HG03565 (cell line): ENCODE results near the gene PIK3R1.
"Not testable (repeated sequence)": the region's sequence is repeated elsewhere in the genome, so short reads cannot be mapped to it uniquely, and the experiment has no call there.

Experiments
- ATAC-seq: cut with Tn5 transposase; IDR thresholded peaks from one replicate; pipeline ENCODE4 v1.9.1; 2021; ENCODE audit warnings: mild to moderate bottlenecking, moderate library complexity; ENCODE audit not compliant: unreplicated experiment

Gene PIK3R1

GRCh38 chr5:68192679-68193060, 22.9 kb upstream of the PIK3R1 start:
- ATAC-seq = no peak

DNA sequence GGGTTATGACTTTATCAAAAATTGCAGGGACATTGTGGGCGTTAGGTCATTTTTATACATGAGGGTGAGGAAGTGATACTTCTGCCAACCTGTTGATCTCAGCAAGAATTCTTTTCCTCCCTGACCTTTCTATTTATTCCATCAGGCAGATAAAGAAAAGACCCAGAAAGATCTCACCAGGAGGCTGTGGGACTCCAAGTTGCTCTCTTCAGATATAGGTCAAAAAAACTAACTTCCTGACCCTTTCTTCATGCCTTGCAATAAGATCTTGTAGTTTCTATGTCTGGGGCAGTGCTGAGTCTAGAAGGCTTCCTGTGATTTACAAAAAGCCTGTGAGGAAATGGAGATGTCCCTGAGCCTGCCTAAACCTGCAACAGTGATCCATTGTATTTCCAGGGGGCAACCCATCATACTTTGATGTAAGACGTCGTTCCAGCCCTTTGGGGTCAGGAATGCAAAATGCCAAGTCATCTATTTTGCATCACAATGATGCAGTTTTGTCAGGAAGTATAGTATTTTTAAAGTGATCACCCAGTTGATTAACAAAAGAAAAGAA, 22.0 kb upstream of the PIK3R1 start:
- no peak for ATAC-seq

DNA sequence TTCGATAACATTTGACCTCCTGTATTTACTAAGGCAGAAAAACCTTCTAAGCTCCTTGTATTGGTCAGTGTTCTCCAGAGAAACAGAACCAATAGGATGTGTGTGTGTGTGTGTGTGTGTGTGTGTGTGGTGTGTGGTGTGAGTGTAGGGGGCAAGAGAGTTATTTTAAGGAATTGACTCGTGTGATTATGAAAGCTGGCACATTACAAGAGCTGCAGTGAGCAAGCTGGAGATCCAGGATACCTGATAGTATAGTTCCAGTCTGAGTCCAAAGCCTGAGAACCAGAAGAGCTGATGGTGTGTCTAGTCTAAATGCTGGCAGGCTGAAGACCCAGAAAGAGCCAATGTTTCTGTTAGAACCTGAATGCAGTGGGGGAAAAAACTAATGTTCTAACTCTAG, 21.2 kb upstream of the PIK3R1 start:
- ATAC-seq = no peak

DNA sequence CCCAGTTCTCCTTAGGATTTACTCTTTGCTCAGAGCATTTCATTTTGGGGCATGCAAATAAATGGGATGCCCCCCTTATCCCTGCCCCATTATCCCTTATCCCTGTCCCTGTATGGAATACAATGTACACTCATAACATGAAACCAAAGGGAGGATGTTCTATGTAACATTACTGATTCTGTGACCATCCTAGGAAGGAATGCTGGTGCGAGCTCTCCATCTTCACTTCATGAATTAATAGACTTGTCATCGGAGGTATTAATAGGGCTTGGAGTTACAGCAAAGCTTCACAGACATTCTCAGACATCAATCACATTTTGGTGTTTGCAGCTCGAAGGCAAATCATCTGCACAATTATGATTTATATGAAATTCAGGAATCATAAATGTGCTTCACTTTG, 20.4 kb upstream of the PIK3R1 start:
- no peak for ATAC-seq

GRCh38 chr5:68196876-68197275, 18.7 kb upstream of the PIK3R1 start:
- ATAC-seq = peak; percentile 98

- no peak for ATAC-seq
These were observed 15.3 kb upstream of the PIK3R1 start for GRCh38 chr5:68200288-68200687.

GRCh38 chr5:68210654-68211053, 4.9 kb upstream of the PIK3R1 start:
- not testable (repeated sequence) for ATAC-seq

- no peak for ATAC-seq
These were observed 911 bp upstream of the PIK3R1 start for GRCh38 chr5:68214482-68215207.

- ATAC-seq = peak; percentile 24
These were observed 315 bp downstream of the PIK3R1 start for GRCh38 chr5:68215898-68216244.

DNA sequence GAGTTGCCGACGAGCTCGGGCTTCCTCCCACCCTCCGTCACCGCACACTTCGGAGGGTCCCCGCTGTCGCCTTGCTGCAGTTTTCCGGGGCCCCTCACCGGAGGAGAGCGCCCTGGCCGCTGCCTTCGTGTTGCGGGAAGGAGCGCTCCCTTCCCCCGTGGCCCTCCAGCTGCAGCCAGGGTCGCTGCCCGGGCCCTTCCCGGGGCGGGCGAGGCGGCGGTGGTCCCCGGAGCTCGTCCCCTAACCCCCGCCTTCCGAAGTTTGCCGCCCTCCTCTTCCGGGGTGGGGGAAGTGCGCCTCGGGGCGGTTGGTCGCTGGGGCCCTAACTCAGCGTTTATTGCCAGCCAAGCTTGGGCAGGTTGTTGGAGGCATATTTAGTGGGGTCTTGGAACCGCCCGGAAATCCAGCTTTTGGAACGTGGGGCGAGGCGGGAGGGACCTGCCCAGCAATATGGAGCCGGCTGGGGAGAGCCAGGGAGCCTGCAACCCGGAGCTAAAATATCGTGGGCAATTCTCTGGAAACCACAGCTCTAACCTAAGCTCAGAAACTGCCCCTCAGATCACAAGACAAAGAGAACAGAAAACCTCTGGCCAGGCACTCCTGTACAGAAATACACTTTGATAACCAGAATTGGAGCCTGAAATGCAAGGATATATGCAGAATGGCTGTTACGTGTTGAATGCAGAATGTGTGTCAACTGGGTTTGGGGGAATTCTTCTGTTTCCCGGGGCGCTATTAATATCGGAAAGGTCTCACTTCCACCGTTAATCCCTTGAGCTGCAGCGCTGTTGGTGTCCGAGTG, 890 bp downstream of the PIK3R1 start:
- peak; percentile 7 for ATAC-seq

- ATAC-seq = no peak
These were observed 1.4 kb downstream of the PIK3R1 start for GRCh38 chr5:68217047-68217355.

DNA sequence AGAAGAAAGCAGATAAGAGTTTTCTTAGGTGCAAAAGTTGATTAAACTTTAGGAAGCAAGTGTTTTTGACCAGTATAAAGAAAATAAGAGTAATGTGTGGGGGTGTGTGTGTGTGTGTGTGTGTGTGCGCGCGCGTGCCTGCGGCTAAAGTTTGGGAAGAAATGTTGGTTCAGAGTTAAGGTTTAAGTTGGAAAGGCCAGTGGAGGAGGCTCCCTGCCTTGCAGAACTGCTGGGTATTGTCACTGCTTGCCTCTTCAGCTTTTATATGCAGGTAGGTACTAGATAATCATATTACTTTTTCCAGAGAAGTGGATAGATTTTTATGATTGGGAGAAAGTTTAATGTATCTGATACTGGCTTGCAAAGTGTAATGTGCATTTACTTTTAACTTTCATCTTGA, 2.0 kb downstream of the PIK3R1 start:
- ATAC-seq = no peak

GRCh38 chr5:68219161-68219816, 3.7 kb downstream of the PIK3R1 start:
- no peak for ATAC-seq

DNA sequence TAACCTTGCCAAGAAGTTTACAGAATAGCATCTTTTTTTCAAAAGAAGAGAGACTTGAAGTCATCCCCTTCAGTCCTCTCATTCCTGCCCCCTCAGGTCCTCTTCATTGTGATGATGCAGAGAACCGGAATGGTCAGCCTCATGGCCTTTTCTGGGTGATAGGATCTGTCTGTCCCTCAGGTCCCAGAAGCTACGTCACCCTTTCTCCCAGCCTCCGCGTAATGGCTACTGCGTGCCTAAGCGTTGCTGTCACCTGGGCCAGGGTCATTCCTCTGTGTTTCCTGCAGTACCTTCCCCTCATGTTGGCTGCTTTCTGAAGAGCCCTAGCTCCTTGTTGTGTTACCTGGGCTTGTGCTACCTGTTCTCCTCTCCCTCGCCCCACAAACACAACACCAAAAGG, 4.7 kb downstream of the PIK3R1 start:
- ATAC-seq = no peak

DNA sequence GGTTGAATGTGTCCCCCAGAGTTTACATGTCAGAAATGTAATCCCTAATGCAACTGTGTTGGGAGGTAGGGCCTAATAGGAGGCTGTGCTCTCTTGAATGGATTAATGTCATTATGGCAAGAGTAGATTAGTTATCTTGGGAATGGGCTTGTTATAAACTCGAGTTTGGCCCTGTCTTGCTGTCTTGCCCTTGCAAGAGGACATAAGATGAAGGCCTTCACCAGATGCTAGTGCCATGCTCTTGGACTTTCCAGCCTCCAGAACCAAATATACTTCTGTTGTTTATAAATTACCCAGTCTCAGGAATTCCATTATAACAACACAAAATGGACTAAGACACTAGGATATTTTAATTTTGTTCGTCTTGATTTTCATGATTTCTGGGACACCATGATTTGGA, 5.4 kb downstream of the PIK3R1 start:
- ATAC-seq = no peak

GRCh38 chr5:68221488-68221887, 5.9 kb downstream of the PIK3R1 start:
- no peak for ATAC-seq

- no peak for ATAC-seq
These were observed 6.8 kb downstream of the PIK3R1 start for GRCh38 chr5:68222310-68222709.

GRCh38 chr5:68222824-68223354, 7.3 kb downstream of the PIK3R1 start:
- ATAC-seq = no peak

GRCh38 chr5:68223904-68224303, 8.3 kb downstream of the PIK3R1 start:
- no peak for ATAC-seq

DNA sequence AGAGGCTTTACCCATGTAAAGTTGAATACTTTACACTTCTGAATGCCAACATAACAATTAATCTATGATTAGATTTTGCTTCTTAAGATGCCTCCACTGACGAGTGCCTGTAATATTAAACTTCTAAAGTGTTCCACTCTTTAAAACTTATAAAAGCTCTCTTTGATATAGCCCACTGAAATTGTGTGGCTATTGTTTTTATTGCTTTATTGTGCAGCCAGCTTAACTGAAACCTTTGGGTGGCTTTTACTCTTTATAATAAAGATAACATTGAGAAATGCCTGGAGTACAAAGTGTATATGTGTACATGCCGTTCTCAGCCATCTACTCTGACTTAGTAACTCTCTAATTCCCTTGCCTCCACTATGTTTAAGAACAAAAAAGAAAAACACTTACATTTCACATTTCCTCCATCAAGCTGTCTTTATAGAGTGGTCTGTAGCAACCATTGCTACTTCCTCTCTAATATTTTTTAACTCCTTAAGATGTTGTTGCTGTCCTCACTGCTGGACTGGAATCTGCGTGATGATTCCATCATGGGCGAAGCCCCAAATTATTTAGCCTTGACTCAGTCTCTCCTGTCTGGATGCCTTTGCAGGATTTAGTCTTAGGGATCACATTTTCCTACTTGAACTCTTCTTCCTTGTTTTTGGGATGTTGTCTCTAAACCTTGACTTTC, 9.1 kb downstream of the PIK3R1 start:
- ATAC-seq = no peak
